Erythroblast (primary cell): ENCODE results near the gene RBCK1.

Source experiments
- GATA1 ChIP-seq: IDR thresholded peaks from 2 replicates; pipeline ENCODE4 v1.6.1; 2011; ENCODE audit warnings: low read depth, mild to moderate bottlenecking, control low read depth, low read length, moderate library complexity
- POLR2A ChIP-seq: IDR thresholded peaks from 2 replicates; pipeline ENCODE4 v1.6.1; 2011; ENCODE audit warnings: mild to moderate bottlenecking, low read length

GRCh38 chr20:445514-446336 lies 37.6 kb downstream of the RBCK1 start:
- TF ChIP-seq POLR2A, result no peak
- TF ChIP-seq GATA1, result no peak
